GM12801 (cell line): ENCODE results near the gene MRNIP.

Experiments
- TF ChIP-seq, protein P1 (sequence below): IDR thresholded peaks from one replicate; pipeline ENCODE4 v1.5.1; 2011; ENCODE audit warnings: control low read depth; ENCODE audit not compliant: insufficient read length; ENCODE audit errors: extremely low read depth

Gene MRNIP

DNA sequence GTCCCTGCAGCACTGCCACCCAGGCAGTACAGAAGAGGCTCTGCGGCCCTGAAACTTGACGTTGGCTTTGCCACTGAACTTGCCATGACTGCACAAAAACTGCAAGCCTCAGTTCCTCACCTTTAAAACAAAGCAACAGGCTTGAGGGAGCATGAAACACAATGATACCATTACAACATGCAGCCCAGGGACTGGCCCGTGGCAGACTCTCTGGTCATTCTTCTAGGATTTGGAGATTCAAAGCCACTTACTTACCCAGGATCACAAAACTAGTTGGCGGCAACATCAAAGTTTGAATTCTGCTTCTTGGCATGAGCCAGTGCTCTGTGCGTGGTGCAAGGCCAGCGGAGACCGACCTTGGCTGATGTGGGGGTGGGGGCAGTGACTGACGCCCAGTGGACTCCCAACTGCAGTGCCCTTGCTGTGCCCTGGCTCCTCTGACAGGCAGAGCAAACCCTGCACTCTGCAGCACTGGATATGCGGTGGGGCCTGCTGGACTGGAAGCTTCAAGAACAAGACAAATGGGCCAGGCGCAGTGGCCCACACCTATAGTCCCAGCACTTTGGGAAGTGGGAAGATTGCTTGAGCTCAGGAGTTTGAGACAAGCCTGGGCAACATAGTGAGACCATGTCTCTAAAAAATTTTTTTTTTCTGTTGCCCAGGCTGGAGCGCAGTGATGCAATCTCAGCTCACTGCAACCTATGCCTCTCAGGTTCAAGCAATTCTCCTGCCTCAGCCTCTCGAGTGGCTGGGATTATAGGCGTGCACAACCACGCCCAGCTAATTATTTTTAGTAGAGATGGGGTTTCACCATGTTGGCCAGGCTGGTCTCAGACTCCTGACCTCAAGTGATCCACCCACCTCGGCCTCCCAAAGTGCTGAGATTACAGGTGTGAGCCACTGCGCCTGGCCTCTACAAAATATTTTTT, 19.0 kb downstream of the MRNIP start:
- TF ChIP-seq, protein P1, sequence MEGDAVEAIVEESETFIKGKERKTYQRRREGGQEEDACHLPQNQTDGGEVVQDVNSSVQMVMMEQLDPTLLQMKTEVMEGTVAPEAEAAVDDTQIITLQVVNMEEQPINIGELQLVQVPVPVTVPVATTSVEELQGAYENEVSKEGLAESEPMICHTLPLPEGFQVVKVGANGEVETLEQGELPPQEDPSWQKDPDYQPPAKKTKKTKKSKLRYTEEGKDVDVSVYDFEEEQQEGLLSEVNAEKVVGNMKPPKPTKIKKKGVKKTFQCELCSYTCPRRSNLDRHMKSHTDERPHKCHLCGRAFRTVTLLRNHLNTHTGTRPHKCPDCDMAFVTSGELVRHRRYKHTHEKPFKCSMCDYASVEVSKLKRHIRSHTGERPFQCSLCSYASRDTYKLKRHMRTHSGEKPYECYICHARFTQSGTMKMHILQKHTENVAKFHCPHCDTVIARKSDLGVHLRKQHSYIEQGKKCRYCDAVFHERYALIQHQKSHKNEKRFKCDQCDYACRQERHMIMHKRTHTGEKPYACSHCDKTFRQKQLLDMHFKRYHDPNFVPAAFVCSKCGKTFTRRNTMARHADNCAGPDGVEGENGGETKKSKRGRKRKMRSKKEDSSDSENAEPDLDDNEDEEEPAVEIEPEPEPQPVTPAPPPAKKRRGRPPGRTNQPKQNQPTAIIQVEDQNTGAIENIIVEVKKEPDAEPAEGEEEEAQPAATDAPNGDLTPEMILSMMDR: no peak

DNA sequence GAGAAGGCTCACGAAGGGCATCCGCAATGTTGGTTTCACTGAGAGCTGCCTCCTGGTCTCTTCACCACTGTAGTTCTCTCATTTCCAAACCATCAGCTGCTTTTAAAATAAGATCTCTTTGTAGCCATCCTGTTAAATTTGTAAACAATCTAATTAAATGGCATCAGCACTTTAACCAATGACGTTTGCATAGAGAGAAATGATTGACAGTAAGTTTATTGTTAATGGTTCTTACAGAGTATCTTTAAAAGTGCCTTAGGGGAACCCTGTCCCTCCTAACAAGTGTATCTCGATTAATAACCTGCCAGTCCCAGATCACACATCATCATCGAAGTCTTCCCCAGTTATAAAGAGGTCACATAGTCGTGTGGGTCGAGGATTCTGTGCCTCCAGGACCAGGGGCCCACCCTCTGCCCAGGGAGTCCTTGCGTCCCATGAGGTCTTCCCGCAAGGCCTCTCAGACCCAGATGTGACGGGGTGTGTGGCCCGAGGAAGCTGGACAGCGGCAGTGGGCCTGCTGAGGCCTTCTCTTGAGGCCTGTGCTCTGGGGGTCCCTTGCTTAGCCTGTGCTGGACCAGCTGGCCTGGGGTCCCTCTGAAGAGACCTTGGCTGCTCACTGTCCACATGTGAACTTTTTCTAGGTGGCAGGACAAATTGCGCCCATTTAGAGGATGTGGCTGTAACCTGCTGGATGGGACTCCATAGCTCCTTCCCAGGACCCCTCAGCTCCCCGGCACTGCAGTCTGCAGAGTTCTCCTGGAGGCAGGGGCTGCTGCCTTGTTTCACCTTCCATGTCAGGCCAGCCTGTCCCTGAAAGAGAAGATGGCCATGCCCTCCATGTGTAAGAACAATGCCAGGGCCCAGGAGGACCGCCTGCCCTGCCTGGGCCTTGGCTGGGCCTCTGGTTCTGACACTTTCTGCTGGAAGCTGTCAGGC, 21.3 kb downstream of the MRNIP start:
- TF ChIP-seq, protein P1: no peak

DNA sequence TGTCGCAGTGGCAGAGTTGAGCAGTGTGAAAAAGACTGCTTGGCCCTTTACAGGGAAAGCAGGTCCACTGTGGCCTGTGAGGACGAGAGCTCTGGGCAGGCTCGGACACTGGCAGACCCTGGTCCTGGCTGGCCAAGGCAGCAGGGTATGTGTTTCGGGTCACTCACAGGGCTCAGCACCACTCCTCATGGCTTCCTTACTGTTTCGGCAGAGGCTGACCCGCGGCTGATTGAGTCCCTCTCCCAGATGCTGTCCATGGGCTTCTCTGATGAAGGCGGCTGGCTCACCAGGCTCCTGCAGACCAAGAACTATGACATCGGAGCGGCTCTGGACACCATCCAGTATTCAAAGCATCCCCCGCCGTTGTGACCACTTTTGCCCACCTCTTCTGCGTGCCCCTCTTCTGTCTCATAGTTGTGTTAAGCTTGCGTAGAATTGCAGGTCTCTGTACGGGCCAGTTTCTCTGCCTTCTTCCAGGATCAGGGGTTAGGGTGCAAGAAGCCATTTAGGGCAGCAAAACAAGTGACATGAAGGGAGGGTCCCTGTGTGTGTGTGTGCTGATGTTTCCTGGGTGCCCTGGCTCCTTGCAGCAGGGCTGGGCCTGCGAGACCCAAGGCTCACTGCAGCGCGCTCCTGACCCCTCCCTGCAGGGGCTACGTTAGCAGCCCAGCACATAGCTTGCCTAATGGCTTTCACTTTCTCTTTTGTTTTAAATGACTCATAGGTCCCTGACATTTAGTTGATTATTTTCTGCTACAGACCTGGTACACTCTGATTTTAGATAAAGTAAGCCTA, 22.2 kb downstream of the MRNIP start:
- TF ChIP-seq, protein P1: no peak

DNA sequence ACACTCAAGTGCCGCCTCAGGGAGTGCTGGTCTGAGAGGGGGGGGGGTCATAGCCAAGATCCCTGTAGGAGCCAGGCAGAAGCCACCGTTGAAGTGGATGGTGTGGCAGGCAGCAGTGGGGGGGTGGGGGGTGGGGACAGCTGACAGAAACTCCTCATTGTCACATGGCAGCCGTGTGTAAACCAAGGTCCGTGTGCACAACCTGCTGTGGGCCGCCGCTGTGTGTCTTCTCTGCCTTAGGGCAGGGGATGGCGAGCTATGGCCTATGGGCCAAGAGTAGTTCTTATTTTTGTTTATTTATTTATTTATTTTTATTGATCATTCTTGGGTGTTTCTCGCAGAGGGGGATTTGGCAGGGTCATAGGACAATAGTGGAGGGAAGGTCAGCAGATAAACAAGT, 24.5 kb downstream of the MRNIP start:
- TF ChIP-seq, protein P1: no peak

DNA sequence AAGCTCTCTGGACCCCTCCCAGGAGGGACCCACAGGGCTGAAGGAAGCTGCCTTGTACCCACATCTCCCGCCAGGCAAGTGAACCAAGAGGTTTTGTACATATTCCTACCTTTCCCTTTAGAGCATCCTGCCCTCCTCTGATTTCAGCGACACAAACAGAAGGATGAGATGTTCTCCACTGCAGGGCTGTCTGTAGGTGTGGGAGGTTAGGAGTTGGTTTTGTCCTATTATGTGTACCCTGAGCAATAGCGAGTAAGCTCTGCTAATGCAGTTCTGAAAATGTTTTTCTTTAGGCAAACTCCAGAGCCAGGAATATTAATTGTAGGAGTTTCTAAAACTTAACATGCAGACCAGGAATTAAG, 24.9 kb downstream of the MRNIP start:
- TF ChIP-seq, protein P1: no peak

DNA sequence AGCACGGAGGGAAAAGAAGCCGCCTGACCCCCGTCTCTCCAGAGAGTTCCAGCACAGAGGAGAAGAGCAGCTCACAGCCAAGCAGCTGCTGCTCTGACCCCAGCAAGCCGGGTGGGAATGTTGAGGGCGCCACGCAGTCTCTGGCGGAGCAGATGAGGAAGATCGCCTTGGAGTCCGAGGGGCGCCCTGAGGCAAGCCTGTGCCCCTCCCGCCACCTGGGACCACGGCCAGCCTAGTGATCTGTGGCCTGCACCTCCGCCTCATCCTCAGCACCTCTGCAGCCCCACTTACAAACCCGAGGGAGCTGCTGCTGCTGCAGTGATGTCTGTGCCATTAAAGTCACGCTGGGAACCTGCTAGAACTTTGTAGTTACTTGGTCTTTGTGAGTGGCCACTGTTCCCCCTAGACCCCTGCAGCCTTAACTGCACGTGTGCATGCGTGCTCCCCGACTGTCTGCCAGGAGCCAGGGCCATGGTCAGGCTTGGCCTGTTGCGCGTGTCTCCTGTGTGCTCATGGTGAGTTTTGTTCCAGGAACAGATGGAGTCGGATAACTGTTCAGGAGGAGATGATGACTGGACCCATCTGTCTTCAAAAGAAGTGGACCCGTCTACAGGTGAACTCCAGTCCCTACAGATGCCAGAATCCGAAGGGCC, 25.4 kb downstream of the MRNIP start:
- TF ChIP-seq, protein P1: no peak
